ENCODE data around the gene PAPOLG.

- TF ChIP-seq POLR2A (IDR thresholded peaks at IDR 0.05; ENCODE audit: extremely low read depth, insufficient read length), result no peak
- TF ChIP-seq CTCF (IDR thresholded peaks at IDR 0.05; ENCODE audit: low read depth, low read length), result no peak
Observed at GRCh38 chr2:60811491-60812375, 55.7 kb downstream of the PAPOLG start.
